ENCODE data around the gene SAYSD1.

Gene SAYSD1

DNA sequence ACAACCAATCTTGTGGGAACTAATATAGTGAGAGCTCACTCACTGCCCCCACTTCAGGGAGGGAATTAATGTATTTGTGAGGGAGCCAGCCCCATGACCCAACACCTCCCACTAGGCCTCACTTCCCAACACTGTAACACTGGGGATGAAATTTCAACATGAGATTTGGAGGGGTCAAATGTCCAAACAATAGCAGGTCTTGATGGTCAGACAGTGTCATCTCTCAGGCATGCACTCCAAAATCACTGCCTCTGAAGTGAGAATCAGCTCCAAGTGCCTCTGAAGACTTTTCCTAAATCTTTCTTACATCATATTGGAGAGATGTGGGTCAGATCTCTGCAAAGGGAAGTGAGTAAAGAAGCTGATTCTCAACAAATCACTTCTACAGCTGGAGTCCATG, 13.8 kb upstream of the SAYSD1 start:
- Histone ChIP-seq H3K27me3 (replicated peaks; ENCODE audit: insufficient read depth, low read length) (no peaks in the 10 kb centered on the region), H3K9me3 (replicated peaks; ENCODE audit: insufficient read depth, low read length) (no peaks in the 10 kb centered on the region), H3K27ac (ENCODE audit: low read length) (no peak overlapping the region), H3K9me2 (replicated peaks; ENCODE audit: insufficient read depth, low read length) (no peaks in the 10 kb centered on the region), H3K9ac (ENCODE audit: low read length) (no peak overlapping the region), H2AFZ (ENCODE audit: low read length) (no peak overlapping the region), H3K4me2 (ENCODE audit: low read depth, low read length) (no peak overlapping the region), H3K4me1 (ENCODE audit: low read length) (no peaks in the 10 kb centered on the region), H3F3A (ENCODE audit: insufficient read depth, low read length) (no peaks in the 10 kb centered on the region), H3K4me3 (ENCODE audit: low read length) (no peak overlapping the region), H3K79me2 (ENCODE audit: low read length) (no peaks in the 10 kb centered on the region), H3K36me3 (replicated peaks; ENCODE audit: insufficient read depth, low read length) (no peaks in the 10 kb centered on the region), H4K20me1 (ENCODE audit: insufficient read depth, low read length) (no peaks in the 10 kb centered on the region)
- no peak for DNase-seq
- TF ChIP-seq, protein P1, sequence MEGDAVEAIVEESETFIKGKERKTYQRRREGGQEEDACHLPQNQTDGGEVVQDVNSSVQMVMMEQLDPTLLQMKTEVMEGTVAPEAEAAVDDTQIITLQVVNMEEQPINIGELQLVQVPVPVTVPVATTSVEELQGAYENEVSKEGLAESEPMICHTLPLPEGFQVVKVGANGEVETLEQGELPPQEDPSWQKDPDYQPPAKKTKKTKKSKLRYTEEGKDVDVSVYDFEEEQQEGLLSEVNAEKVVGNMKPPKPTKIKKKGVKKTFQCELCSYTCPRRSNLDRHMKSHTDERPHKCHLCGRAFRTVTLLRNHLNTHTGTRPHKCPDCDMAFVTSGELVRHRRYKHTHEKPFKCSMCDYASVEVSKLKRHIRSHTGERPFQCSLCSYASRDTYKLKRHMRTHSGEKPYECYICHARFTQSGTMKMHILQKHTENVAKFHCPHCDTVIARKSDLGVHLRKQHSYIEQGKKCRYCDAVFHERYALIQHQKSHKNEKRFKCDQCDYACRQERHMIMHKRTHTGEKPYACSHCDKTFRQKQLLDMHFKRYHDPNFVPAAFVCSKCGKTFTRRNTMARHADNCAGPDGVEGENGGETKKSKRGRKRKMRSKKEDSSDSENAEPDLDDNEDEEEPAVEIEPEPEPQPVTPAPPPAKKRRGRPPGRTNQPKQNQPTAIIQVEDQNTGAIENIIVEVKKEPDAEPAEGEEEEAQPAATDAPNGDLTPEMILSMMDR (IDR thresholded peaks at IDR 0.05; ENCODE audit: low read length): no peak
- no peak for TF ChIP-seq EZH2 (optimal IDR thresholded peaks at IDR 0.05; ENCODE audit: low read depth, low read length)
- TF ChIP-seq EZH2phosphoT487 (IDR thresholded peaks at IDR 0.05; ENCODE audit: low read length): no peak

DNA sequence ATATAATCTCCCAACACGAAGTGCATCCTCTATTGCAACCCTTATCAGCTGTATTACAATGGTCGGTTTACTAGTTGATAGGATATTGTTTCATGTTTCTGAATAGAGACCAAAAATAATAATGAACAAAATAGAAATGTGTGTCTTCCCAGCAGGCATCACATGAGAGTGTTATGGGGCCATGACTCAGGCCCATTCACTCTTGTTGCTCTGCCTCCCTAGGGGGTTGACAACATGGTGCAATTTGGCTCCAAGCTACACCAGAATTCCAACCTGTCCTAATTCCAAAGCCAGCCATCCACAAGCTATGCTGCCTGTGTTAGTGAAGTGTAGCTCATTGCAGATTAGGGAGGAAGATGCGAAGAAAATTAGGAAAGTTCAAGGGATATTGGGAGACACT, 13.1 kb upstream of the SAYSD1 start:
- H3K27me3 ChIP-seq (replicated peaks; ENCODE audit: insufficient read depth, low read length): no peaks in the 10 kb centered on the region
- H3K9me3 ChIP-seq (replicated peaks; ENCODE audit: insufficient read depth, low read length): no peaks in the 10 kb centered on the region
- no peak overlapping the region for H3K4me2 ChIP-seq (ENCODE audit: low read depth, low read length)
- H3K9ac ChIP-seq (ENCODE audit: low read length): no peak overlapping the region
- H2AFZ ChIP-seq (ENCODE audit: low read length): no peak overlapping the region
- no peak overlapping the region for H3K27ac ChIP-seq (ENCODE audit: low read length)
- TF ChIP-seq EZH2 (optimal IDR thresholded peaks at IDR 0.05; ENCODE audit: low read depth, low read length) (no peak), EZH2phosphoT487 (IDR thresholded peaks at IDR 0.05; ENCODE audit: low read length) (no peak)
- TF ChIP-seq, protein P1 (IDR thresholded peaks at IDR 0.05; ENCODE audit: low read length): no peak
- DNase-seq: no peak
- no peaks in the 10 kb centered on the region for H3K9me2 ChIP-seq (replicated peaks; ENCODE audit: insufficient read depth, low read length)
- no peaks in the 10 kb centered on the region for H3K4me1 ChIP-seq (ENCODE audit: low read length)
- H3K4me3 ChIP-seq (ENCODE audit: low read length): no peak overlapping the region
- H4K20me1 ChIP-seq (ENCODE audit: insufficient read depth, low read length): no peaks in the 10 kb centered on the region
- no peaks in the 10 kb centered on the region for H3F3A ChIP-seq (ENCODE audit: insufficient read depth, low read length)
- H3K79me2 ChIP-seq (ENCODE audit: low read length): no peaks in the 10 kb centered on the region
- H3K36me3 ChIP-seq (replicated peaks; ENCODE audit: insufficient read depth, low read length): no peaks in the 10 kb centered on the region

DNA sequence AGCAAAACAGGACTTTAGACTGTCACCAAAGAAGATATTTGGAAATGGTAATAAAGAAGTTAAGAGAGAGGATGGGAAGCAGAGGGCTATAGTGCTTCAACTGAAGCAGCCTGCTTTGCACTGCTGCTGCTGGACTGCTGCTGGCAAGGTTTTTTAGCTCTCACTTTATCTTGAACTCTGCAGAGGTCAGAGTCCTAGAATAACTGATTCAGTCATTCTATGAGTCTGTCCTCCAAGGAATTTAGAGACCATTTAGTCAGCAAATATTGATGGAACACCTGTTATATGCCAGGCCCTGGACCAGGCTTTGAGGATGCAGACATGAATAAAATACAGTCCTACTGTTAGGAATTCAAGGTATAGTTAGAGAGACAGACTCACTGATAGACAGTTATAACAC, 9.1 kb upstream of the SAYSD1 start:
- no peaks in the 10 kb centered on the region for H3K4me1 ChIP-seq (ENCODE audit: low read length)
- H3K27ac ChIP-seq (ENCODE audit: low read length): no peak overlapping the region
- H3K4me2 ChIP-seq (ENCODE audit: low read depth, low read length): no peak overlapping the region
- no peak for DNase-seq
- no peak overlapping the region for H3K4me3 ChIP-seq (ENCODE audit: low read length)
- TF ChIP-seq EZH2 (optimal IDR thresholded peaks at IDR 0.05; ENCODE audit: low read depth, low read length) (no peak), EZH2phosphoT487 (IDR thresholded peaks at IDR 0.05; ENCODE audit: low read length) (no peak)
- TF ChIP-seq, protein P1 (IDR thresholded peaks at IDR 0.05; ENCODE audit: low read length): no peak
- H2AFZ ChIP-seq (ENCODE audit: low read length): no peak overlapping the region
- no peaks in the 10 kb centered on the region for H3K36me3 ChIP-seq (replicated peaks; ENCODE audit: insufficient read depth, low read length)
- H3K9me3 ChIP-seq (replicated peaks; ENCODE audit: insufficient read depth, low read length): no peaks in the 10 kb centered on the region
- no peaks in the 10 kb centered on the region for H4K20me1 ChIP-seq (ENCODE audit: insufficient read depth, low read length)
- H3K9ac ChIP-seq (ENCODE audit: low read length): no peak overlapping the region
- no peaks in the 10 kb centered on the region for H3K9me2 ChIP-seq (replicated peaks; ENCODE audit: insufficient read depth, low read length)
- no peaks in the 10 kb centered on the region for H3F3A ChIP-seq (ENCODE audit: insufficient read depth, low read length)
- no peaks in the 10 kb centered on the region for H3K27me3 ChIP-seq (replicated peaks; ENCODE audit: insufficient read depth, low read length)
- H3K79me2 ChIP-seq (ENCODE audit: low read length): no peaks in the 10 kb centered on the region
